A673 (cell line): Measurements from ENCODE around the gene SAFB2. TPM values are rescaled to one million over a fixed set of nuclear protein-coding genes. Genes with fewer than 3 reads are reported as not detected.

Experiments
- BruUV-seq: library from RNA; stranded (reverse); fragments of 400-500 nt; replicated peaks from 2 replicates; lab custom pipeline; 2021; lab: Mats Ljungman, UMichigan
- CTCF ChIA-PET: fragments of 300-600 bp; sonication (Branson Sonifier 250); formaldehyde crosslinking; loops from one replicate; lab custom pipeline; 2022; ENCODE audit warnings: antibody characterized with exemption; lab: Charles Lee
- POLR2A ChIA-PET: fragments of 300-600 bp; sonication (Branson Sonifier 250); formaldehyde crosslinking; loops from one replicate; lab custom pipeline; 2022; ENCODE audit warnings: antibody characterized with exemption; ENCODE audit not compliant: low non-redundant PET; lab: Charles Lee
- DNase-seq: peaks from one replicate; pipeline ENCODE4 v3.0.0-alpha.2; 2015; ENCODE audit warnings: low spot score
- H3K27ac ChIP-seq: fragments of 200-600 bp; sonication (generic); 2 replicates; pipeline ENCODE4 v1.5.1; 2016; ENCODE audit warnings: mixed run types, low read depth, mild to moderate bottlenecking, mixed read lengths, antibody characterized with exemption, low read length; ENCODE audit not compliant: poor library complexity, severe bottlenecking
- H3K27me3 ChIP-seq: fragments of 200-600 bp; sonication (generic); replicated peaks from 2 replicates; pipeline ENCODE4 v1.6.1; 2017; ENCODE audit warnings: mixed run types, low read depth, mild to moderate bottlenecking, mixed read lengths, antibody characterized with exemption, low read length; ENCODE audit not compliant: insufficient read depth, poor library complexity
- H3K36me3 ChIP-seq: fragments of 200-600 bp; sonication (generic); 2 replicates; pipeline ENCODE4 v1.6.1; 2016; ENCODE audit warnings: mixed run types, mild to moderate bottlenecking, mixed read lengths, antibody characterized with exemption, low read length; ENCODE audit not compliant: insufficient read depth, poor library complexity, severe bottlenecking
- H3K4me1 ChIP-seq: fragments of 200-600 bp; sonication (generic); 2 replicates; pipeline ENCODE4 v1.6.1; 2017; ENCODE audit warnings: mixed run types, mild to moderate bottlenecking, mixed read lengths, antibody characterized with exemption, low read length; ENCODE audit not compliant: insufficient read depth, poor library complexity, severe bottlenecking
- H3K4me3 ChIP-seq: fragments of 200-600 bp; sonication (generic); 2 replicates; pipeline ENCODE4 v1.5.1; 2016; ENCODE audit warnings: low read depth, mixed run types, mild to moderate bottlenecking, mixed read lengths, low read length; ENCODE audit not compliant: poor library complexity, severe bottlenecking
- H3K9me3 ChIP-seq: fragments of 200-600 bp; sonication (generic); 2 replicates; pipeline ENCODE4 v1.6.1; 2016; ENCODE audit warnings: mixed run types, low read depth, mild to moderate bottlenecking, mixed read lengths, antibody characterized with exemption, low read length; ENCODE audit not compliant: poor library complexity, severe bottlenecking
- CTCF ChIP-seq: fragments of 300-800, 200-600 bp; sonication (generic); conservative IDR thresholded peaks from 2 replicates; pipeline ENCODE4 v1.5.1; 2017; ENCODE audit warnings: low read depth, mild to moderate bottlenecking, antibody characterized with exemption, low read length, moderate library complexity, mixed read lengths
- EZH2 ChIP-seq: fragments of 200-600 bp; sonication (generic); IDR thresholded peaks from 2 replicates; pipeline ENCODE4 v1.6.1; 2017; ENCODE audit warnings: borderline replicate concordance, low read depth, mild to moderate bottlenecking, mixed read lengths, antibody characterized with exemption, low read length; ENCODE audit not compliant: poor library complexity, severe bottlenecking
- intact Hi-C: fragments of 100-400 bp; cut with micrococcal nuclease; formaldehyde crosslinking; loops from one replicate; pipeline ENCODE4 v1.10.0; 2022; ENCODE audit not compliant: unreplicated experiment
- total RNA-seq: library from RNA; stranded (reverse); gene quantifications from 2 replicates; pipeline ENCODE4 v1.2.3, GENCODE V29; 2021

Gene SAFB2
- total RNA-seq, 1 experiment from 2014 or later: 153 TPM

- POLR2A ChIA-PET: no interaction called here
- Histone ChIP-seq H3K4me3 (no peak overlapping the region), H3K4me1 (no peaks in the 10 kb centered on the region), H3K27ac (no peak overlapping the region), H3K9me3 (no peaks in the 10 kb centered on the region), H3K27me3 (no peaks in the 10 kb centered on the region), H3K36me3 (peaks cover 94% of the 10 kb centered on the region)
- DNase-seq: no peak
- CTCF ChIA-PET: no interaction called here
- no peak for TF ChIP-seq EZH2
- intact Hi-C loops: no loop called here
- no TSS peak for BruUV-seq
These were observed 41.9 kb upstream of the SAFB2 start for GRCh38 chr19:5664515-5664914.

DNA sequence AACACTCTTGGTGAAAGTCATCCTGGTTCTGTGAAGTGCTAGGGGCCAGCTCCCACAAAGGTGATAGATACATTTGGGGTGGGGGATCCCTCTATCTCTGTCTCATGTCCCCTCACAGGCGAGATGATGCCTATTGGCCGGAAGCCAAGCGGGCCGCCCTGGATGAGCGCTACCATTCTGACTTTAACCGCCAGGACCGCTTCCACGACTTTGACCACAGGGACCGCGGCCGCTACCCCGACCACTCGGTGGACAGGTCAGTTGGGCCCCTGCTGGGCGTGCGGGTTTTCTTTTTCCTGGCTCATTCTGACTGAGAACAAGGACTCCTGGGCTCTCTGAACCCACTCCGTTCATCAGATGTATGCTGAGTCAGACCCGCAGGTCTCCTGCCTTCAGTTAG, 41.3 kb upstream of the SAFB2 start:
- H3K4me3 ChIP-seq: no peak overlapping the region
- ChIA-PET CTCF (interaction anchor here (0.5 kb wide), 1 partner anchor 22 kb away, joined by 4 read pairs; no protein-coding TSS in a partner anchor), POLR2A (no interaction called here)
- no peaks in the 10 kb centered on the region for H3K4me1 ChIP-seq
- H3K27me3 ChIP-seq: no peaks in the 10 kb centered on the region
- intact Hi-C loops: no loop called here
- H3K36me3 ChIP-seq: peaks cover 91% of the 10 kb centered on the region
- no peaks in the 10 kb centered on the region for H3K9me3 ChIP-seq
- TF ChIP-seq EZH2: no peak
- no peak for TF ChIP-seq CTCF
- no peak for DNase-seq
- H3K27ac ChIP-seq: no peak overlapping the region
- BruUV-seq: no TSS peak

- no peak for TF ChIP-seq EZH2
- CTCF ChIA-PET: no interaction called here
- intact Hi-C loops: no loop called here
- Histone ChIP-seq H3K36me3 (peaks cover 85% of the 10 kb centered on the region), H3K9me3 (no peaks in the 10 kb centered on the region), H3K27ac (no peak overlapping the region), H3K27me3 (no peaks in the 10 kb centered on the region), H3K4me3 (no peak overlapping the region), H3K4me1 (no peaks in the 10 kb centered on the region)
- no peak for DNase-seq
- POLR2A ChIA-PET: no interaction called here
- no TSS peak for BruUV-seq
These were observed 38.9 kb upstream of the SAFB2 start for GRCh38 chr19:5661483-5661882.

DNA sequence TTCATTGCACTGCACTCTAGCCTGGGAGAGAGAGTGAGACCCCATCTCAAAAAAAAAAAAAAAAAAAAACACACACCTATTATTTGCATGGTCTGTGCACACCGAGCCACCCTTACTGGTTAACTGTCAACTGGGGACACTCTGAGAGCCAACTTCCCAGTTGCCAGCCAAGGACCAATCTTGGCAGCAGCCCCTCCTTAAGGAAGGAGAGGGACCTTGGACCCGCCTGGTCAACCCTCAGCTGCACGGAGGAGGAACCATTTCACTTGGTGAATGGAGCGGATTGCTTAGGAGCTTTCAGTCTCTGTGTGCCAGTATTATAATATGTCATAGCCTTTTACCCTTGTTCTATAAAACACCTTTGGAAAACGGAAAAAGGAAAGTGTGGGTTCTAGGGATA, 32.8 kb upstream of the SAFB2 start:
- TF ChIP-seq EZH2: no peak
- no peak for TF ChIP-seq CTCF
- BruUV-seq: no TSS peak
- Histone ChIP-seq H3K27ac (no peak overlapping the region), H3K4me3 (no peak overlapping the region), H3K4me1 (no peaks in the 10 kb centered on the region), H3K27me3 (no peaks in the 10 kb centered on the region), H3K9me3 (no peaks in the 10 kb centered on the region), H3K36me3 (peaks cover 89% of the 10 kb centered on the region)
- intact Hi-C loops: no loop called here
- ChIA-PET CTCF (no interaction called here), POLR2A (no interaction called here)
- no peak for DNase-seq
